Activated CD8-positive, alpha-beta memory T cell treated with anti-CD3 and anti-CD28 coated beads, Interleukin-2, amount 50 U/mL, for 48 hours (primary cell): ENCODE measurements around the gene EXO5.
"Not testable (repeated sequence)": the region's sequence is repeated elsewhere in the genome, so short reads cannot be mapped to it uniquely, and the experiment has no call there.

Experiments used
- DNase-seq: peaks from one replicate; pipeline ENCODE4 v3.0.0-alpha.2; 2020

The EXO5 gene

DNA sequence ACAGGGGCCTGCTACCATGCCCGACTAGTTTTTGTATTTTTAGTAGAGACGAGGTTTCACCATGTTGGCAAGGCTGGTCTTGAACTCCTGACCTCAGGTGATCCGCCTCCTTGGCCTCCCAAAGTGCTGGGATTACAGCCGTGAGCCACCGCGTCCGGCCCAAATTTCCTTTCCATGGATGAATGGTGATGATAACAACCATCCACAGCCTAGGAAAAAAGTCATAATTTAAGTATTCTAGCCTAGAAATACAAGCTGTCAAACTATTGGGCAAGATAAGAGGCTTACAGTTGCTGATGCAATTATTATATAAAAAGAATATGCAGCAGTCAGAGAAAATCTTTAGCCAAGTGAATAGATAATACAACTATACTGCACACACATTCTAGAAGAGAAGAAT, 46.2 kb downstream of the EXO5 start:
- DNase-seq: not testable (repeated sequence)

GRCh38 chr1:40556121-40556520, 47.6 kb downstream of the EXO5 start:
- no peak for DNase-seq

DNA sequence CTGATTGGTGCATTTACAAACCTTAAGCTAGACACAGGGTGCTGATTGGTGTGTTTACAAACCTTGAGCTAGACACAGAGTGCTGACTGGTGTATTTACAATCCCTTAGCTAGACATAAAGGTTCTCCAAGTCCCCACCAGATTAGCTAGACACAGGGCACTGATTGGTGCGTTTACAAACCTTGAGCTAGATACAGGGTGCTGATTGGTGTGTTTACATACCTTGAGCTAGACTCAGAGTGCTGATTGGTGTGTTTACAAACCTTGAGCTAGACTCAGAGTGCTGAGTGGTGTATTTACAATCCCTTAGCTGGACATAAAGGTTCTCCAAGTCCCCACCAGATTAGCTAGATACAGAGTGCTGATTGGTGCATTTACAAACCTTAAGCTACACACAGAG, 49.7 kb downstream of the EXO5 start:
- DNase-seq: not testable (repeated sequence)

- no peak for DNase-seq
Measured at GRCh38 chr1:40562185-40562584, 53.6 kb downstream of the EXO5 start.

- DNase-seq: no peak
Measured at GRCh38 chr1:40563266-40563665, 54.7 kb downstream of the EXO5 start.

GRCh38 chr1:40564506-40564905, 55.9 kb downstream of the EXO5 start:
- no peak for DNase-seq

- DNase-seq: no peak
Measured at GRCh38 chr1:40564913-40565312, 56.3 kb downstream of the EXO5 start.
